HCT116 (cell line): ENCODE results near the gene TCF15. TPM values are rescaled to one million over a fixed set of nuclear protein-coding genes. Genes with fewer than 3 reads are reported as not detected.
"Not testable (repeated sequence)": the region's sequence is repeated elsewhere in the genome, so short reads cannot be mapped to it uniquely, and the experiment has no call there.

Source experiments
- ATAC-seq: fragments of 200-7000 bp; cut with Tn5 transposase; 2 replicates; pipeline ENCODE4 v1.9.1; 2020; ENCODE audit warnings: mild to moderate bottlenecking, moderate library complexity
- BruUV-seq: library from RNA; stranded (reverse); fragments of 400-500 nt; replicated peaks from 2 replicates; lab custom pipeline; 2021; lab: Mats Ljungman, UMichigan
- CTCF ChIA-PET: fragments of 300-600 bp; sonication (Branson Sonifier 250); formaldehyde crosslinking; loops from one replicate; lab custom pipeline; 2021; ENCODE audit warnings: antibody characterized with exemption; lab: Charles Lee
- POLR2A ChIA-PET: fragments of 300-600, 350-600 bp; sonication (Branson Sonifier 250); formaldehyde crosslinking; loops from one replicate; lab custom pipeline; 2021; ENCODE audit warnings: antibody characterized with exemption; lab: Charles Lee
- RAD21 ChIA-PET, 2 experiments: fragments of 300-600 bp; sonication (Branson Sonifier 250); formaldehyde crosslinking; loops; one replicate each; lab custom pipeline; 2023; ENCODE audit warnings: low total read pairs in 2 of 2; ENCODE audit not compliant: uncharacterized antibody in 2 of 2, unreplicated experiment in 2 of 2, low non-redundant PET in 1 of 2; lab: Charles Lee
- DNase-seq: peaks from one replicate; pipeline ENCODE4 v3.0.0-alpha.2; 2010; ENCODE audit warnings: low read depth, low spot score
- H2AFZ ChIP-seq: fragments of 200-600 bp; shearing (Covaris generic), sonication (generic); 2 replicates; pipeline ENCODE4 v1.6.1; 2017; ENCODE audit warnings: low read depth, mixed run types, mixed read lengths, antibody characterized with exemption, low read length; ENCODE audit not compliant: poor library complexity, severe bottlenecking
- H3K27ac ChIP-seq: 2 replicates; pipeline ENCODE4 v1.5.1; 2012; ENCODE audit warnings: low read depth, low read length
- H3K27me3 ChIP-seq: fragments of 200-600 bp; sonication (generic); 2 replicates; pipeline ENCODE4 v1.6.1; 2016; ENCODE audit warnings: mixed run types, low read length, mixed read lengths; ENCODE audit not compliant: insufficient read depth
- H3K36me3 ChIP-seq, 2 experiments: fragments of 200-500 bp in 1 of 2; fragments of 200-600 bp in 1 of 2; sonication (Bioruptor generic) in 1 of 2; sonication (generic) in 1 of 2; 2 replicates each; pipeline versions ENCODE4 v1.5.1 to v1.6.1; 2014 to 2016; ENCODE audit warnings: low read length in 2 of 2, inconsistent platforms in 1 of 2, mixed read lengths in 1 of 2, mixed run types in 1 of 2; ENCODE audit not compliant: insufficient read depth in 2 of 2, control insufficient read depth in 1 of 2
- H3K4me1 ChIP-seq, 2 experiments: fragments of 200-600 bp in 1 of 2; sonication (generic) in 1 of 2; 2 replicates each; pipeline versions ENCODE4 v1.5.1 to v1.6.1; 2012 to 2017; ENCODE audit warnings: low read length in 2 of 2, inconsistent platforms in 1 of 2, mild to moderate bottlenecking in 1 of 2, mixed read lengths in 1 of 2, mixed run types in 1 of 2, moderate library complexity in 1 of 2; ENCODE audit not compliant: insufficient read depth in 2 of 2, control insufficient read depth in 1 of 2
- H3K4me2 ChIP-seq: fragments of 200-600 bp; sonication (generic); 2 replicates; pipeline ENCODE4 v1.6.1; 2017; ENCODE audit warnings: mixed run types, low read length, mixed read lengths
- H3K4me3 ChIP-seq, 2 experiments: fragments of 200-600 bp in 1 of 2; sonication (generic) in 1 of 2; replicated peaks in 1 of 2; 2 replicates each; pipeline ENCODE4 v1.5.1; 2011 to 2016; ENCODE audit warnings: low read length in 2 of 2, control low read depth in 1 of 2, low read depth in 1 of 2, mild to moderate bottlenecking in 1 of 2, mixed read lengths in 1 of 2, mixed run types in 1 of 2
- H3K79me2 ChIP-seq: fragments of 200-600 bp; sonication (generic); 2 replicates; pipeline ENCODE4 v1.6.1; 2017; ENCODE audit warnings: mild to moderate bottlenecking, mixed run types, low read length, moderate library complexity, mixed read lengths; ENCODE audit not compliant: insufficient read depth
- H3K9ac ChIP-seq: fragments of 200-600 bp; sonication (generic); 2 replicates; pipeline ENCODE4 v1.6.1; 2016; ENCODE audit warnings: low read length, mixed read lengths
- H3K9me2 ChIP-seq: fragments of 200-600 bp; sonication (generic), shearing (Covaris generic); 2 replicates; pipeline ENCODE4 v1.6.1; 2017; ENCODE audit warnings: mixed run types, mild to moderate bottlenecking, moderate library complexity; ENCODE audit not compliant: insufficient read depth
- H3K9me3 ChIP-seq, 2 experiments: fragments of 200-500 bp in 1 of 2; fragments of 200-600 bp in 1 of 2; sonication (Bioruptor generic) in 1 of 2; sonication (generic) in 1 of 2; 2 replicates each; pipeline ENCODE4 v1.6.1; 2014 to 2017; ENCODE audit warnings: low read length in 2 of 2, mixed read lengths in 2 of 2, inconsistent platforms in 1 of 2, low read depth in 1 of 2, mild to moderate bottlenecking in 1 of 2, mixed run types in 1 of 2, moderate library complexity in 1 of 2; ENCODE audit not compliant: control insufficient read depth in 1 of 2, insufficient read depth in 1 of 2
- H4K20me1 ChIP-seq: fragments of 200-600 bp; sonication (generic), shearing (Covaris generic); 2 replicates; pipeline ENCODE4 v1.6.1; 2017; ENCODE audit warnings: mixed run types, mild to moderate bottlenecking, moderate library complexity; ENCODE audit not compliant: insufficient read depth
- CEBPB ChIP-seq: IDR thresholded peaks from 2 replicates; pipeline ENCODE4 v1.6.1; 2012; ENCODE audit warnings: low read depth
- EGR1 ChIP-seq: IDR thresholded peaks from 2 replicates; pipeline ENCODE4 v1.6.1; 2012; ENCODE audit warnings: low read depth
- ELF1 ChIP-seq: IDR thresholded peaks from 2 replicates; pipeline ENCODE4 v1.6.1; 2012; ENCODE audit warnings: low read depth, borderline replicate concordance
- EZH2 ChIP-seq: fragments of 200-600 bp; sonication (generic); IDR thresholded peaks from 2 replicates; pipeline ENCODE4 v1.6.1; 2017; ENCODE audit warnings: antibody characterized with exemption, mixed run types
- FOSL1 ChIP-seq: IDR thresholded peaks from 2 replicates; pipeline ENCODE4 v1.6.1; 2012; ENCODE audit warnings: low read depth
- JUND ChIP-seq: IDR thresholded peaks from 2 replicates; pipeline ENCODE4 v1.6.1; 2012
- POLR2A ChIP-seq: IDR thresholded peaks from 2 replicates; pipeline ENCODE4 v1.7.0; 2011; ENCODE audit warnings: borderline replicate concordance; ENCODE audit not compliant: insufficient read depth, insufficient read length; ENCODE audit errors: extremely low read depth
- POLR2AphosphoS5 ChIP-seq: IDR thresholded peaks from 2 replicates; pipeline ENCODE4 v1.6.1; 2011; ENCODE audit warnings: mild to moderate bottlenecking, low read depth, low read length, moderate library complexity
- RAD21 ChIP-seq: IDR thresholded peaks from 2 replicates; pipeline ENCODE4 v1.6.1; 2012; ENCODE audit warnings: low read depth, mild to moderate bottlenecking
- SIN3A ChIP-seq: IDR thresholded peaks from 2 replicates; pipeline ENCODE4 v1.6.1; 2012; ENCODE audit warnings: low read depth
- TCF7L2 ChIP-seq: IDR thresholded peaks from 2 replicates; pipeline ENCODE4 v1.7.0; 2011; ENCODE audit warnings: borderline replicate concordance, inconsistent platforms; ENCODE audit not compliant: insufficient read depth, insufficient read length; ENCODE audit errors: extremely low read depth
- YY1 ChIP-seq: IDR thresholded peaks from 2 replicates; pipeline ENCODE4 v1.6.1; 2011; ENCODE audit warnings: low read length, low read depth, moderate library complexity, mild to moderate bottlenecking; ENCODE audit not compliant: insufficient replicate concordance; ENCODE audit errors: extremely low read depth
- intact Hi-C: fragments of 100-400 bp; cut with micrococcal nuclease; formaldehyde crosslinking; loops from 2 replicates; pipeline ENCODE4 v1.10.0; 2022
- total RNA-seq: library from RNA; stranded (reverse); gene quantifications from one replicate; pipeline ENCODE4 v1.2.1, GENCODE V29; 2021; ENCODE audit not compliant: unreplicated experiment
- TF ChIP-seq, protein P1 (sequence below): IDR thresholded peaks from 2 replicates; pipeline ENCODE4 v1.6.1; 2011; ENCODE audit warnings: mild to moderate bottlenecking, low read length, moderate library complexity; ENCODE audit not compliant: insufficient replicate concordance; ENCODE audit errors: extremely low read depth
- TF ChIP-seq, protein P2 (sequence below): IDR thresholded peaks from 2 replicates; pipeline ENCODE4 v1.6.1; 2012
- TF ChIP-seq, protein P3 (sequence below): IDR thresholded peaks from 2 replicates; pipeline ENCODE4 v1.6.1; 2012; ENCODE audit warnings: low read depth

Gene TCF15
- total RNA-seq, 1 experiment from 2014 or later, result not detected

DNA sequence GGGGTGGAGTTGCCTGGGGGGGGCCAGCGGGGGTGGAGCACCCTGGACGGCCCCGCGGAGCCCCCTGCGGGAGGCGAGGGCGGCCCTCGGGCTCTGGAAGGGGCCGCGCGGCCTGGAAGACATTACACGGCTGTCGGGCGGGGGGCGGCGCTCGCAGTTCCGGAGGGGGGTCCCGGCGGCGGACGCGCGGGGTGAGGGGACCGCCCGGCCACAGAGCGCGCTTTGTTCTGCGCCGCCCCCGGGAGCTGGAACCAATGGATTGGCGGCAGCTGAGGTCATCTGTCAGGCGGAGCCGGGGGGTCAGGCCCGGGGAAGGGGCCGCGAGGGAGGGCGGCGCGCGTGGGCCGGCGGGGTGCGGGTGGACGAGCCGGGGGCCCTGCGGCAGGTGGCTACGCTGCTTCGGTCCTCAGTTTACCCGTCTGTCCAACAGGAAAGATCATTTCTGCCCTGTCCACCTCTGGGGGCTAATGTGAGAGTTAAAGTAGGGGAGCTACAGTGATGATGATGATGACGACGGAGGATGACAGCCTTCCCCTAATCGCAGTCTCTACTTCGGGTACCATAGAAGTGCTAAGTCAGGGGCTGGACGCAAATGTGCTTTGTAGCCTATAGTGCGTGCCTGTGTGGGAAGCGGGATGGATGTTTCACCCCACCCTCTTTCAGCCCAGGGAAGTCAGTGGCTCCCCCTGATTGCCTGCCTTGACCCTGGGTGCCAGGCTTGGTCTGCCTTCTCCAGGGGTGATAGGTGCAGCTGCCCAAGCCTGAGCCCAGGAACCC is 32.5 kb upstream of the TCF15 start:
- no peak overlapping the region for H3K9ac ChIP-seq
- H3K27me3 ChIP-seq, result no peaks in the 10 kb centered on the region
- DNase-seq (no peak), ATAC-seq (no peak)
- H3K9me2 ChIP-seq, result no peaks in the 10 kb centered on the region
- ChIA-PET CTCF (no interaction called here), POLR2A (no interaction called here), RAD21 (no interaction called here)
- no peak overlapping the region for H2AFZ ChIP-seq
- H3K9me3 ChIP-seq, result peaks cover under 1 to 3% of the 10 kb centered on the region in 2 experiments; a peak in 1 of 4 replicates
- BruUV-seq, result no TSS peak
- H3K36me3 ChIP-seq, result peaks cover 3 to 5% of the 10 kb centered on the region in 2 experiments; a peak in 3 of 4 replicates
- no peak overlapping the region for H3K4me3 ChIP-seq
- no peak overlapping the region for H3K4me2 ChIP-seq
- intact Hi-C loops, result no loop called here
- H3K4me1 ChIP-seq, result peaks cover 13 to 26% of the 10 kb centered on the region in 2 experiments
- H4K20me1 ChIP-seq, result no peaks in the 10 kb centered on the region; the same call in 1 of the 2 replicates
- TF ChIP-seq YY1 (no peak), JUND (no peak), EZH2 (no peak), TCF7L2 (no peak), EGR1 (no peak), CEBPB (no peak), RAD21 (no peak), POLR2AphosphoS5 (no peak), FOSL1 (no peak), POLR2A (no peak), SIN3A (no peak), ELF1 (no peak)
- TF ChIP-seq, protein P1, sequence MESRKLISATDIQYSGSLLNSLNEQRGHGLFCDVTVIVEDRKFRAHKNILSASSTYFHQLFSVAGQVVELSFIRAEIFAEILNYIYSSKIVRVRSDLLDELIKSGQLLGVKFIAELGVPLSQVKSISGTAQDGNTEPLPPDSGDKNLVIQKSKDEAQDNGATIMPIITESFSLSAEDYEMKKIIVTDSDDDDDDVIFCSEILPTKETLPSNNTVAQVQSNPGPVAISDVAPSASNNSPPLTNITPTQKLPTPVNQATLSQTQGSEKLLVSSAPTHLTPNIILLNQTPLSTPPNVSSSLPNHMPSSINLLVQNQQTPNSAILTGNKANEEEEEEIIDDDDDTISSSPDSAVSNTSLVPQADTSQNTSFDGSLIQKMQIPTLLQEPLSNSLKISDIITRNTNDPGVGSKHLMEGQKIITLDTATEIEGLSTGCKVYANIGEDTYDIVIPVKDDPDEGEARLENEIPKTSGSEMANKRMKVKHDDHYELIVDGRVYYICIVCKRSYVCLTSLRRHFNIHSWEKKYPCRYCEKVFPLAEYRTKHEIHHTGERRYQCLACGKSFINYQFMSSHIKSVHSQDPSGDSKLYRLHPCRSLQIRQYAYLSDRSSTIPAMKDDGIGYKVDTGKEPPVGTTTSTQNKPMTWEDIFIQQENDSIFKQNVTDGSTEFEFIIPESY, result no peak
- TF ChIP-seq, protein P2, sequence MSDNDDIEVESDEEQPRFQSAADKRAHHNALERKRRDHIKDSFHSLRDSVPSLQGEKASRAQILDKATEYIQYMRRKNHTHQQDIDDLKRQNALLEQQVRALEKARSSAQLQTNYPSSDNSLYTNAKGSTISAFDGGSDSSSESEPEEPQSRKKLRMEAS, result no peak
- TF ChIP-seq, protein P3, sequence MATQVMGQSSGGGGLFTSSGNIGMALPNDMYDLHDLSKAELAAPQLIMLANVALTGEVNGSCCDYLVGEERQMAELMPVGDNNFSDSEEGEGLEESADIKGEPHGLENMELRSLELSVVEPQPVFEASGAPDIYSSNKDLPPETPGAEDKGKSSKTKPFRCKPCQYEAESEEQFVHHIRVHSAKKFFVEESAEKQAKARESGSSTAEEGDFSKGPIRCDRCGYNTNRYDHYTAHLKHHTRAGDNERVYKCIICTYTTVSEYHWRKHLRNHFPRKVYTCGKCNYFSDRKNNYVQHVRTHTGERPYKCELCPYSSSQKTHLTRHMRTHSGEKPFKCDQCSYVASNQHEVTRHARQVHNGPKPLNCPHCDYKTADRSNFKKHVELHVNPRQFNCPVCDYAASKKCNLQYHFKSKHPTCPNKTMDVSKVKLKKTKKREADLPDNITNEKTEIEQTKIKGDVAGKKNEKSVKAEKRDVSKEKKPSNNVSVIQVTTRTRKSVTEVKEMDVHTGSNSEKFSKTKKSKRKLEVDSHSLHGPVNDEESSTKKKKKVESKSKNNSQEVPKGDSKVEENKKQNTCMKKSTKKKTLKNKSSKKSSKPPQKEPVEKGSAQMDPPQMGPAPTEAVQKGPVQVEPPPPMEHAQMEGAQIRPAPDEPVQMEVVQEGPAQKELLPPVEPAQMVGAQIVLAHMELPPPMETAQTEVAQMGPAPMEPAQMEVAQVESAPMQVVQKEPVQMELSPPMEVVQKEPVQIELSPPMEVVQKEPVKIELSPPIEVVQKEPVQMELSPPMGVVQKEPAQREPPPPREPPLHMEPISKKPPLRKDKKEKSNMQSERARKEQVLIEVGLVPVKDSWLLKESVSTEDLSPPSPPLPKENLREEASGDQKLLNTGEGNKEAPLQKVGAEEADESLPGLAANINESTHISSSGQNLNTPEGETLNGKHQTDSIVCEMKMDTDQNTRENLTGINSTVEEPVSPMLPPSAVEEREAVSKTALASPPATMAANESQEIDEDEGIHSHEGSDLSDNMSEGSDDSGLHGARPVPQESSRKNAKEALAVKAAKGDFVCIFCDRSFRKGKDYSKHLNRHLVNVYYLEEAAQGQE, result no peak
- H3K79me2 ChIP-seq, result peaks cover 11% of the 10 kb centered on the region; the same call in 1 of the 2 replicates
- H3K27ac ChIP-seq, result no peak overlapping the region

DNA sequence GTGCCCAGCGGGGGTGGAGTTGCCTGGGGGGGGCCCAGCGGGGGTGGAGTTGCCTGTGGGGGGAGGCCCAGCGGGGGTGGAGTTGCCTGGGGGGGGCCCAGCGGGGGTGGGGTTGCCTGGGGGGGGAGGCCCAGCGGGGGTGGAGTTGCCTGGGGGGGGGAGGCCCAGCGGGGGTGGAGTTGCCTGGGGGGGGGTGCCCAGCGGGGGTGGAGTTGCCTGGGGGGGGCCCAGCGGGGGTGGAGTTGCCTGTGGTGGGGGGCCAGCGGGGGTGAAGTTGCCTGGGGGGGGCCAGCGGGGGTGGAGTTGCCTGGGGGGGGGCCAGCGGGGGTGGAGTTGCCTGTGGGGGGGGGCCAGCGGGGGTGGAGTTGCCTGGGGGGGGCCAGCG is 31.9 kb upstream of the TCF15 start:
- H3K27ac ChIP-seq, H3K79me2 ChIP-seq, intact Hi-C loops, H3K4me3 ChIP-seq, H2AFZ ChIP-seq, H3K9me2 ChIP-seq, H3K9me3 ChIP-seq, BruUV-seq, H4K20me1 ChIP-seq, POLR2A ChIA-PET, H3K27me3 ChIP-seq, RAD21 ChIA-PET, H3K36me3 ChIP-seq, H3K9ac ChIP-seq, ATAC-seq, DNase-seq, H3K4me2 ChIP-seq: not testable (repeated sequence)
- peaks cover 13 to 20% of the 10 kb centered on the region in 2 experiments for H3K4me1 ChIP-seq
- CTCF ChIA-PET, result interaction anchor here (1.3 kb wide), 1 partner anchor 39 kb away, joined by 3 read pairs; no protein-coding TSS in a partner anchor
